ENCODE measurements around the gene PDCD4. TPM values are rescaled to one million over a fixed set of nuclear protein-coding genes. Genes with fewer than 3 reads are reported as not detected.
"Not testable (repeated sequence)": the region's sequence is repeated elsewhere in the genome, so short reads cannot be mapped to it uniquely, and the experiment has no call there.

PDCD4 gene
- total RNA-seq, 1 donor: 35.8 TPM

DNA sequence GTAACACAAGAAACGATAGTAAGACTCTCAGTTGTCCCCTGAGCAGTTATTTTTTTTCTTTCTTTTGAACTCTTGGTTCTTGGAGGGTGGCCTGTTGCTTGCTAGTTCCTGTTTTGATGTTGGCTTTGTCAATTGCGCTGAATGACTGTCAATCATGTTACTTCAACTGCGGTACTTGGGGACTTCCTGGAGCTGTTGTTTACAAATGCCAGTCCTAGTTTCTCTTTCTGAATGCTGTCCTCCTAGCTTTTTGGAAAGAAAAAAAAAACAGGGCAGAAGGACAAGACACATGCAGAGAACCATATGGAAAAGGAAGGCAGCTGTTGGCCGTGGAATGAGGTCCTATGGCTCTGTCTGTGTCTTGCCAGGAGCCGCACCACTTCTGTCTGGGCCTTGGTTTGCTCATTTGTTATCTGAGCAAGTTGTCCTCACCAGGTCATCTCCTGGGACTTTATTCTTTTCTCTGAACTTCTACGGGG is 7.0 kb upstream of the PDCD4 start:
- peak; percentile 21 for DNase-seq (ENCODE audit: low read depth)
- H3K4me3 ChIP-seq (ENCODE audit: low read depth, low read length): no peak overlapping the region
- TF ChIP-seq, protein P1, sequence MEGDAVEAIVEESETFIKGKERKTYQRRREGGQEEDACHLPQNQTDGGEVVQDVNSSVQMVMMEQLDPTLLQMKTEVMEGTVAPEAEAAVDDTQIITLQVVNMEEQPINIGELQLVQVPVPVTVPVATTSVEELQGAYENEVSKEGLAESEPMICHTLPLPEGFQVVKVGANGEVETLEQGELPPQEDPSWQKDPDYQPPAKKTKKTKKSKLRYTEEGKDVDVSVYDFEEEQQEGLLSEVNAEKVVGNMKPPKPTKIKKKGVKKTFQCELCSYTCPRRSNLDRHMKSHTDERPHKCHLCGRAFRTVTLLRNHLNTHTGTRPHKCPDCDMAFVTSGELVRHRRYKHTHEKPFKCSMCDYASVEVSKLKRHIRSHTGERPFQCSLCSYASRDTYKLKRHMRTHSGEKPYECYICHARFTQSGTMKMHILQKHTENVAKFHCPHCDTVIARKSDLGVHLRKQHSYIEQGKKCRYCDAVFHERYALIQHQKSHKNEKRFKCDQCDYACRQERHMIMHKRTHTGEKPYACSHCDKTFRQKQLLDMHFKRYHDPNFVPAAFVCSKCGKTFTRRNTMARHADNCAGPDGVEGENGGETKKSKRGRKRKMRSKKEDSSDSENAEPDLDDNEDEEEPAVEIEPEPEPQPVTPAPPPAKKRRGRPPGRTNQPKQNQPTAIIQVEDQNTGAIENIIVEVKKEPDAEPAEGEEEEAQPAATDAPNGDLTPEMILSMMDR (IDR thresholded peaks at IDR 0.05; ENCODE audit: insufficient read depth, low read depth, low read length): no peak

DNA sequence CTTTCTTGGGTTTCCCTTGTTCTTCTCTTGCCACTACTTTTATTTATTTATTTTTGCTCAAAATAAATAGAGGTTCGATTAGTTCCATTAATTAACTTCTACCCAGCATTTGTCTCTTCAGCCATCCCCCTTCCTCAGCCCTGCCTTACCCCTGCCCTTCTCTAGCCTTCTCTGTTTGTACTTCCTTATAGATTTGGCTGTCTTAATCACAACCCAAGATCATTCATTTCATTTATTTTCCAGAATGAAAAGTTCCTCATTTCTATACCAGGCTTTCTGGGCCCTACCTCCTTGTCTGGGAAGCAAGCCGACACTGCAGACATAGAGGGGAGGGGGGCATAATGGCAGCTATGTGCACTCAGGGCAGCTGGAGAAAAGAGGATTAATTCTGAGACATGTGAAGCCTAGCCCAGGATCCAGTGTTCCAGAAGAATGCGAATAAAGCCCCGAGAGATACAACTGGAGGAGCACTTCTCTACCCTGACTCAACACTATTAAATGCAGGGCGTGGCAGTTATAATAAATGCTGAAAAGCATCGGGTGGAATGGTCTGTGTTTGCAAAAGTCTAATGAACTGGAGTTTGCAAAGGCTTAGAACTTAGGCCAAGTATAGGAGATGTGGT is 6.4 kb upstream of the PDCD4 start:
- peak; percentile 77 for DNase-seq (ENCODE audit: low read depth)
- no peak overlapping the region for H3K4me3 ChIP-seq (ENCODE audit: low read depth, low read length)
- TF ChIP-seq, protein P1 (IDR thresholded peaks at IDR 0.05; ENCODE audit: insufficient read depth, low read depth, low read length): no peak

- H3K4me3 ChIP-seq (ENCODE audit: low read depth, low read length): no peak overlapping the region
- DNase-seq (ENCODE audit: low read depth): no peak
- TF ChIP-seq, protein P1 (IDR thresholded peaks at IDR 0.05; ENCODE audit: insufficient read depth, low read depth, low read length): no peak
These were observed 5.8 kb upstream of the PDCD4 start for GRCh38 chr10:110865809-110866482.

DNA sequence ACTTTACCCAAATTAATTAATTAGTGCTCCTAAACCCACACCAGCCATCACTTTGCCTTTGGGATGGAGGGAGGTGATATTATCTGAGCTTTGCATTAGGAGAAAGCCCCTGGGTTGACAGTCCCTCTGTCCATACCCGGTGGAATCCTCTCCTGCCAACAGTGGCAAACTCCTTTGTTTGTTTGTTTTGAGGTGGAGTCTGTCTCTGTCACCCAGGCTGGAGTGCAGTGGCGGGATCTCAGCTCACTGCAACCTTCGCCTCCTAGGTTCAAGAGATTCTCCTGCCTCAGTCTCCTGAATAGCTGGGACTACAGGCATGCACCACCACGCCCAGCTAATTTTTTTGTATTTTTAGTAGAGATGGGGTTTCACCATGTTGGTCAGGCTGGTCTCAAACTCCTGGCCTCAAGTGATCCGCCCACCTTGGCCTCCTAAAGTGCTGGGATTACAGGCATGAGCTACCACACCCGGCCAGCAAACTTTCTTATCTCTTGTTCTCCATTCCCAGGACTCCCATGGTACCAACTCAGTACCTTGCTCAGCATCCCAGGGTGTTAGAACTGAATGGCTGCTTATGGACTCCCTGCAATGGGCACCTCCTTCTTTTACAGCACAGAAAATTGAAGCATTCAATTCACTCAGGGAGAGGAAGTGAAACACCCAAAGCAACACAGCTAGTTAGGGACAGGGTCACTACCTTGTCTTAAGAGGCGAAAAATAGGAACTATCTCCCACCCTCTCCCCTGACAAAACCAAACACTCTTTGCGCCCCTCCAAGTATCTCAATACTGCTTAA is 4.5 kb upstream of the PDCD4 start:
- H3K4me3 ChIP-seq (ENCODE audit: low read depth, low read length); DNase-seq (ENCODE audit: low read depth): not testable (repeated sequence)

GRCh38 chr10:110867807-110868465 is 3.8 kb upstream of the PDCD4 start:
- no peak for DNase-seq (ENCODE audit: low read depth)
- H3K4me3 ChIP-seq (ENCODE audit: low read depth, low read length): no peak overlapping the region
- TF ChIP-seq, protein P1 (IDR thresholded peaks at IDR 0.05; ENCODE audit: insufficient read depth, low read depth, low read length): no peak

GRCh38 chr10:110868981-110869380 is 2.7 kb upstream of the PDCD4 start:
- no peak overlapping the region for H3K4me3 ChIP-seq (ENCODE audit: low read depth, low read length)
- TF ChIP-seq, protein P1 (IDR thresholded peaks at IDR 0.05; ENCODE audit: insufficient read depth, low read depth, low read length): no peak
- DNase-seq (ENCODE audit: low read depth): no peak

Data from fibroblast of villous mesenchyme (primary cell).